ENCODE measurements around the gene DDC.

DDC gene

DNA sequence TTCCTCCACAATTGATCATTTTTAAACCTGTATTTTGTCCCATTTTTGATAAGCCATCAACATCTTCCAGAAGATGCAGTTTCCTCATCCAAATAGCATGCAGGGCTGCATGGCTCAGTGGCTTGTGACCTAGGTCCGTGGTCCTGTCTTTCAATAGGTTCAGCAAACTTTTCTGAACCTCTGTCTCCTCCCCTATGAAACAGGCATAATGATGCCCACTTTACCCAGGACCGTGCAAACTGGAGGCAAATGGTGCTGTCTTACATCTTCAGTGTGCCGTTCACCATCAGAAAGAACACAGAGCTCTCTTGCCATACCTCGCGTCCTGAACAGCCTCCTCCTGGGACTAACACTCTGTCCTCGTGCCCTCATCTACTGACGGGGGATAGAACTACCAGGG, 92.8 kb downstream of the DDC start:
- ChIA-PET POLR2A (no interaction called here), CTCF (no interaction called here)
- TF ChIP-seq, protein P1, sequence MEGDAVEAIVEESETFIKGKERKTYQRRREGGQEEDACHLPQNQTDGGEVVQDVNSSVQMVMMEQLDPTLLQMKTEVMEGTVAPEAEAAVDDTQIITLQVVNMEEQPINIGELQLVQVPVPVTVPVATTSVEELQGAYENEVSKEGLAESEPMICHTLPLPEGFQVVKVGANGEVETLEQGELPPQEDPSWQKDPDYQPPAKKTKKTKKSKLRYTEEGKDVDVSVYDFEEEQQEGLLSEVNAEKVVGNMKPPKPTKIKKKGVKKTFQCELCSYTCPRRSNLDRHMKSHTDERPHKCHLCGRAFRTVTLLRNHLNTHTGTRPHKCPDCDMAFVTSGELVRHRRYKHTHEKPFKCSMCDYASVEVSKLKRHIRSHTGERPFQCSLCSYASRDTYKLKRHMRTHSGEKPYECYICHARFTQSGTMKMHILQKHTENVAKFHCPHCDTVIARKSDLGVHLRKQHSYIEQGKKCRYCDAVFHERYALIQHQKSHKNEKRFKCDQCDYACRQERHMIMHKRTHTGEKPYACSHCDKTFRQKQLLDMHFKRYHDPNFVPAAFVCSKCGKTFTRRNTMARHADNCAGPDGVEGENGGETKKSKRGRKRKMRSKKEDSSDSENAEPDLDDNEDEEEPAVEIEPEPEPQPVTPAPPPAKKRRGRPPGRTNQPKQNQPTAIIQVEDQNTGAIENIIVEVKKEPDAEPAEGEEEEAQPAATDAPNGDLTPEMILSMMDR (IDR thresholded peaks at IDR 0.05; ENCODE audit: control extremely low read depth, extremely low read depth, low read depth, missing control alignments): no peak
- DNase-seq (ENCODE audit: extremely low spot score): no peak

DNA sequence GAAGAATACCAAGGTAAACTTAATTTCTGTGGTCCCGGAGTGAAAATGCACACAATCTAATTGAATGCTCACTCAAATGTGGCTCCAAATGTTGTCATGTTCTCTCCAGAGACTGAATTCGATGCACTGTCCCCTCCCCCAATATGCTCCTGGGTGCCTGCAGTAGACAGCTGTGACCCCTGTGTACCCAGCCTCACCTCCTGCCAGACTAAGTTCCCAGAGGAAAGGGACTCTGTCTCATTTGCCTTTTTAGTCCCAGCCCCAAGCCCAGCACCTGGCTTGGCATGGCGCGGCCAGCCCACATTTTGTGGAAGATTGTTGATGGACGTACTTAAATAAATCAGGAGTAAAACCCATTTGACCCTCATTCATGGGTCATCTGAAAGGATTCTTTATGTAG, 93.2 kb downstream of the DDC start:
- POLR2A ChIA-PET: no interaction called here
- TF ChIP-seq, protein P1 (IDR thresholded peaks at IDR 0.05; ENCODE audit: control extremely low read depth, extremely low read depth, low read depth, missing control alignments): no peak
- CTCF ChIA-PET: interaction anchor here (2.5 kb wide), 1 partner anchor 689 kb away, joined by 8 read pairs; no protein-coding TSS in a partner anchor
- no peak for DNase-seq (ENCODE audit: extremely low spot score)

DNA sequence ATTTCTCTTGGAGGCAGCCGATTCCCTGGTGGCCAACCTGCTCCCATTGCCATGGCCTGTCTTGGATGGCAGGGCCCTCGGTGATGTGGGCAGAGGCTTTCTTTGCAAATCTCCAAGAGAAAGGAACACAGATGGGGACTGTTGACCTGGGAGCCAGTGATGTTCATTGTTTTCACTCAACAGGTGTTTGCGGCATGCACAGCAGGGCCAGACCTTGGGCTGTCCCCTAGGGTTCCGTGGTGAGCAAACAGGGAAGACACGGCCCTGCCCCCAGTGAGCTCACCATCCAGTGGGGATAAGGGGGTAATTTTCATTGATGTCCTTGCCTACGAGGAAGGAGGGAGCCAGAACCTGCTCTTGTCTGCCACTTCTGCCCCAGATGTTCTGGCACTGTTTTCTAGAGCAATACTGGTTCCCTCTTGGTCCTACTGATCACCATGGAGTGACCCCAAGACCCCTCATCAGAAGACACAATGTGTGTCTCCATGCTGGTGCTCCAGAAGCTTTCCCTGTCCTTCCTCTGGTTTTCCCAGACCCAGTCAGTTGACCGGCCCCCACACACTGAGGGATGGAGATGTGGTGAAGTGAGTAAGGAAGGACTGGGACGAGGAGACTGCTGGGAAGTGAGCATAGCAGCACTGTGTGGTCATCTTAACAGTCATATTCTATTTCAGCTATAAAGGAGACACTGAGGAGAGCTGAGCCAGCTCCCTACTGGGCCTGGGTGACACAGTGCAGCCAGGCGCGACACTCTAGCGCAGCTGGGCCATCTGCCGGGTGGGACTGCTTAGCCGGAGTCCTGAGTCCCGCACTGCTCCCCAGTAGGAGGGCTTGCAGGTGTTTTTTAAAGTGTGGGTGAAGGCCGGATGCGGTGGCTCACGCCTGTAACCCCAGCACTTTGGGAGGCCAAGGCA, 94.7 kb downstream of the DDC start:
- TF ChIP-seq, protein P1 (IDR thresholded peaks at IDR 0.05; ENCODE audit: control extremely low read depth, extremely low read depth, low read depth, missing control alignments): no peak
- DNase-seq (ENCODE audit: extremely low spot score): no peak
- CTCF ChIA-PET: interaction anchor here (0.7 to 2.5 kb wide), 5 partner anchors 162 to 692 kb away, joined by 3 to 8 read pairs (median 3); no protein-coding TSS in a partner anchor
- POLR2A ChIA-PET: no interaction called here

DNA sequence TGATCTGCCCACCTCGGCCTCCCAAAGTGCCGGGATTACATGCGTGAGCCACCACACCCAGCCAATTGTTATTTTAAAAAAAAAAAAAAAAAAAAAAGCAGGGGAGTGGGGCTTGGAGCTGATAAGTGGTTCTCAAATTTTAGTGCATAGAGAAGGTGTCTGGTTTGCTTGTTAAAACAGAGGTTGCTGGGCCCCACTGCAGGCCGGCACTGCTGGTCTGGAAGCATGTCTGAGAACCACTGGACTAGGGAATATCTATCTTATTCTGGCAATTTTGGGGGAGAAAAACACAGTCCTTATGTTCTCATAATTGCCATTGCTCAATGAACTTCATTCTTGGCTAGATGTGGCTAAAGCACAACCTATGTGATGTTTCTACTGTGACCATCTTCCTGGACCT, 96.0 kb downstream of the DDC start:
- TF ChIP-seq, protein P1 (IDR thresholded peaks at IDR 0.05; ENCODE audit: control extremely low read depth, extremely low read depth, low read depth, missing control alignments): no peak
- POLR2A ChIA-PET: interaction anchor here (0.6 kb wide), 1 partner anchor 26 kb away, joined by 6 read pairs; no protein-coding TSS in a partner anchor

DNA sequence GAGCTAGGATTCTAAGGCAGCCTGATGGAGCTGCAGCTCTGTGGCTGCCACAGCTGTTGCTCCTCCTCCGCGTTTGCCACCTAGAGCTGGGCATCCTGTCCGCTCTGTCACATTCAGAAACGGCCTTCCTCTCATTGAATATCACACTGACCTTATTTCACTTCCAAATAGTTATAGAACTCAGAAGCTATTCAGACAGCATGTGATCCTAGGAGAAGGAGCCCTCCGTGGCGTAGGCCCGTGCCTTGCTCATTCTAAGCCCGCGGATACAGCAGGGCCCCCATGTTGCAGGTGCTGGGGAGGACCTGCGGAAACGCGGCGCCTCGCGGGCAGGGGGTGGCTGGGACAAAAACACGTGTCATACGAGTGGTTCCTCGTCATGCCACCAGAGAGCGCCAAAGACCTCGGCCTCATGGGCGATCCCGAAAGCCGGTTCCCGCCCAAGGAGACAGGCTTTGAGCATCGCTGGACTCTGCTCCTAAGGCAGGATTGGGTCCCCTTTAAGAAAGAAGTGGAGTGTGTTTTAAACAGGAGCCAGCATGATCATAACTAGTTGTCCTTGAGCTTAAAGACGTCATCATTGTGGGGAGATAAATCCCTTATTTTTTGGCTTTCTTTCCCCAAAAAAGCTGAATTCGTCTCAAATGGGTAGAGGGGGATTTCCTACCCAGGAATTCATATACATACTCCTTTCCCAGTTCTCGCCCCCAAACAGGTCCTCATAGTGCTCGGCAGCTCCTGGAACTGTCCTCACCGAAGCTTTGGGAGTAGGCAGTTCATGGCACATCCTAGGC, 97.2 kb downstream of the DDC start:
- TF ChIP-seq, protein P1 (IDR thresholded peaks at IDR 0.05; ENCODE audit: control extremely low read depth, extremely low read depth, low read depth, missing control alignments): peak; percentile 82
- ChIA-PET POLR2A (no interaction called here), CTCF (interaction anchor here (0.7 to 4.2 kb wide), 39 partner anchors 8 to 899 kb away, joined by 3 to 27 read pairs (median 4); partner anchors contain the start of gene ZPBP)
- DNase-seq (ENCODE audit: extremely low spot score): peak; percentile 83

More for the DNA sequence above, 96.0 kb downstream of the DDC start:
- CTCF ChIA-PET: interaction anchor here (1.0 to 4.2 kb wide), 9 partner anchors 9 to 672 kb away, joined by 3 to 27 read pairs (median 8); no protein-coding TSS in a partner anchor
- no peak for DNase-seq (ENCODE audit: extremely low spot score)
